ENCODE data around the gene CACNA2D3.

GRCh38 chr3:55066551-55067047, 944.2 kb downstream of the CACNA2D3 start:
- TF ChIP-seq CTCF (optimal IDR thresholded peaks at IDR 0.05 in 1 of 3, IDR thresholded peaks at IDR 0.05 in 1 of 3, conservative IDR thresholded peaks at IDR 0.05 in 1 of 3; ENCODE audit: extremely low read depth in 1 of 3, insufficient read depth in 2 of 3, low read length in 3 of 3) (no peak), EZH2 (IDR thresholded peaks at IDR 0.05; ENCODE audit: low read length) (no peak)
